HepG2 (cell line): ENCODE results near the gene DOK4. TPM values are rescaled to one million over a fixed set of nuclear protein-coding genes. Genes with fewer than 3 reads are reported as not detected.

Experiments used
- ATAC-seq: fragments of 200-7000 bp; cut with Tn5 transposase; 3 replicates; pipeline ENCODE4 v1.9.1; 2020; ENCODE audit warnings: mild to moderate bottlenecking, moderate library complexity
- BruUV-seq: library from RNA; stranded (reverse); fragments of 400-500 nt; replicated peaks from 2 replicates; lab custom pipeline; 2021; lab: Mats Ljungman, UMichigan
- CTCF ChIA-PET: fragments of 300-600 bp; formaldehyde crosslinking; extraction: SDS; loops from one replicate; lab custom pipeline; 2021; ENCODE audit warnings: low total read pairs, inconsistent platforms, low intra/inter-chr PET ratio; lab: Yijun Ruan, JAX
- POLR2A ChIA-PET: fragments of 350-600 bp; sonication (Branson Sonifier 250); formaldehyde crosslinking; loops from one replicate; lab custom pipeline; 2020; ENCODE audit warnings: antibody characterized with exemption, inconsistent platforms; lab: Yijun Ruan, JAX
- DNase-seq: peaks from one replicate; pipeline ENCODE4 v3.0.0-alpha.2; 2015; ENCODE audit warnings: low spot score
- FAIRE-seq: peaks from 3 replicates; lab custom pipeline; 2011; peaks lifted over from hg19 to GRCh38; lab: Jason Lieb, UNC
- H2AFZ ChIP-seq: one replicate; pipeline ENCODE4 v1.6.1; 2011; ENCODE audit warnings: low read length, inconsistent platforms
- H3K27ac ChIP-seq: fragments of 300-600 bp; 3 replicates; pipeline ENCODE4 v1.8.0; 2011; ENCODE audit warnings: mixed run types, mild to moderate bottlenecking, mixed read lengths, low read length, inconsistent platforms; ENCODE audit not compliant: insufficient read depth; ENCODE audit errors: extremely low read length
- H3K27me3 ChIP-seq, 2 experiments: fragments of 200-600 bp in 1 of 2; 2 replicates in 1 of 2; 3 replicates in 1 of 2; pipeline versions ENCODE4 v1.6.0 to v1.8.0; 2011; ENCODE audit warnings: low read length in 2 of 2, mild to moderate bottlenecking in 2 of 2, moderate library complexity in 2 of 2, inconsistent platforms in 1 of 2; ENCODE audit not compliant: insufficient read depth in 2 of 2, control insufficient read depth in 1 of 2
- H3K36me3 ChIP-seq, 2 experiments: fragments of 200-600 bp in 1 of 2; replicated peaks in 1 of 2; 2 replicates in 1 of 2; 3 replicates in 1 of 2; pipeline versions ENCODE4 v1.5.1 to v1.8.0; 2011; ENCODE audit warnings: low read length in 2 of 2, inconsistent platforms in 1 of 2; ENCODE audit not compliant: insufficient read depth in 2 of 2, control insufficient read depth in 1 of 2
- H3K4me1 ChIP-seq: 2 replicates; pipeline ENCODE4 v1.5.1; 2012; ENCODE audit warnings: low read length, inconsistent platforms; ENCODE audit not compliant: insufficient read depth
- H3K4me2 ChIP-seq: 2 replicates; pipeline ENCODE4 v1.6.0; 2011; ENCODE audit warnings: low read depth, low read length, inconsistent platforms
- H3K4me3 ChIP-seq, 3 experiments: fragments of 200-600 bp in 1 of 3; sonication (generic), shearing (Covaris generic) in 1 of 3; replicated peaks in 1 of 3; 2 replicates each; pipeline ENCODE4 v1.5.1; 2011 to 2016; ENCODE audit warnings: low read length in 3 of 3, inconsistent platforms in 2 of 3, low read depth in 2 of 3, mild to moderate bottlenecking in 2 of 3, control low read depth in 1 of 3, mixed read lengths in 1 of 3; ENCODE audit not compliant: insufficient read depth in 1 of 3
- H3K79me2 ChIP-seq: one replicate; pipeline ENCODE4 v1.6.1; 2011; ENCODE audit warnings: low read length, inconsistent platforms; ENCODE audit not compliant: insufficient read depth
- H3K9ac ChIP-seq: 2 replicates; pipeline ENCODE4 v1.6.0; 2011; ENCODE audit warnings: mild to moderate bottlenecking, low read depth, low read length, inconsistent platforms; ENCODE audit not compliant: insufficient read depth
- H3K9me3 ChIP-seq: 2 replicates; pipeline ENCODE4 v1.5.1; 2012; ENCODE audit warnings: mild to moderate bottlenecking, low read length
- H4K20me1 ChIP-seq: 2 replicates; pipeline ENCODE4 v1.6.0; 2011; ENCODE audit warnings: inconsistent platforms, mild to moderate bottlenecking, low read length, moderate library complexity; ENCODE audit not compliant: insufficient read depth
- AFF4 ChIP-seq: sonication (generic); formaldehyde crosslinking; IDR thresholded peaks from 2 replicates; pipeline ENCODE4 v1.4.0; 2020; ENCODE audit warnings: missing genetic modification reagents
- CTCF ChIP-seq: sonication (generic); formaldehyde crosslinking; IDR thresholded peaks from 2 replicates; pipeline ENCODE4 v1.5.0; 2020; ENCODE audit warnings: mild to moderate bottlenecking, missing genetic modification reagents, moderate library complexity
- FOSL2 ChIP-seq: sonication (generic); formaldehyde crosslinking; IDR thresholded peaks from 2 replicates; pipeline ENCODE4 v1.4.0; 2020; ENCODE audit warnings: missing genetic modification reagents
- NR2F1 ChIP-seq, 2 experiments: fragments of 450-650 bp in 1 of 2; formaldehyde crosslinking in 1 of 2; IDR thresholded peaks; 2 replicates each; pipeline versions ENCODE4 v1.5.0 to v1.6.1; 2016 to 2020; ENCODE audit warnings: mild to moderate bottlenecking in 1 of 2, missing compliant biosample characterization in 1 of 2, missing genetic modification reagents in 1 of 2, moderate library complexity in 1 of 2
- SIX1 ChIP-seq: sonication (generic); formaldehyde crosslinking; IDR thresholded peaks from 2 replicates; pipeline ENCODE4 v1.4.0; 2020; ENCODE audit warnings: missing genetic modification reagents, borderline replicate concordance
- SRSF9 ChIP-seq: fragments of 200-400 bp; formaldehyde crosslinking; IDR thresholded peaks from 2 replicates; pipeline ENCODE4 v1.6.1; 2018; ENCODE audit warnings: borderline replicate concordance, mild to moderate bottlenecking, low read depth, low read length; ENCODE audit not compliant: insufficient read depth, poor library complexity, severe bottlenecking
- STAG1 ChIP-seq: sonication (generic); formaldehyde crosslinking; IDR thresholded peaks from 2 replicates; pipeline ENCODE4 v1.4.0; 2020; ENCODE audit warnings: missing genetic modification reagents
- ZBTB46 ChIP-seq: sonication (generic); formaldehyde crosslinking; IDR thresholded peaks from 2 replicates; pipeline ENCODE4 v1.4.0; 2020; ENCODE audit warnings: mild to moderate bottlenecking, missing genetic modification reagents, borderline replicate concordance
- in situ Hi-C: cut with HindIII; loops from 2 replicates; pipeline ENCODE4 v1.10.0; 2017; ENCODE audit warnings: low pct_unique_long_range_greater_than_20kb; ENCODE audit not compliant: extremely low pct_ligation_motif_present
- intact Hi-C: fragments of 100-400 bp; cut with micrococcal nuclease; formaldehyde crosslinking; loops from one replicate; pipeline ENCODE4 v1.10.0; 2022; ENCODE audit not compliant: unreplicated experiment
- polyA plus RNA-seq, 8 experiments: library from polyadenylated mRNA; depleted of rRNA in 3 of 8; stranded (reverse) in 7 of 8; unstranded in 1 of 8; fragments of >200 nt; fragmentation: Illumina TruSeq in 4 of 8; extraction: Trizol in 4 of 8; gene quantifications; 2 replicates each; pipeline versions ENCODE4 v1.2.1 to v1.2.3, GENCODE V29; 2011 to 2016; ENCODE audit warnings: low read depth in 4 of 8, missing spikeins in 1 of 8, mixed read lengths in 1 of 8; ENCODE audit not compliant: insufficient read depth in 1 of 8
- total RNA-seq, 5 experiments: library from RNA; depleted of rRNA; stranded (reverse); fragments of >200 nt; fragmentation: Illumina TruSeq; extraction: Trizol; gene quantifications; 2 replicates each; pipeline ENCODE4 v1.2.3, GENCODE V29; 2016; ENCODE audit warnings: low read depth in 1 of 5

DOK4 gene
- total and polyA plus RNA-seq, 2 of the 13 experiments (the other 11 are each of a cell fraction or from before 2014, with no cell fraction given) = 52.7 to 70.0 TPM

- TF ChIP-seq AFF4 (no peak), NR2F1 (CRISPR knock-in tag; IDR thresholded peaks at IDR 0.05) (no peak), ZBTB46 (CRISPR knock-in tag) (no peak)
Measured at GRCh38 chr16:57430955-57431354, 55.3 kb downstream of the DOK4 start (continued).

DNA sequence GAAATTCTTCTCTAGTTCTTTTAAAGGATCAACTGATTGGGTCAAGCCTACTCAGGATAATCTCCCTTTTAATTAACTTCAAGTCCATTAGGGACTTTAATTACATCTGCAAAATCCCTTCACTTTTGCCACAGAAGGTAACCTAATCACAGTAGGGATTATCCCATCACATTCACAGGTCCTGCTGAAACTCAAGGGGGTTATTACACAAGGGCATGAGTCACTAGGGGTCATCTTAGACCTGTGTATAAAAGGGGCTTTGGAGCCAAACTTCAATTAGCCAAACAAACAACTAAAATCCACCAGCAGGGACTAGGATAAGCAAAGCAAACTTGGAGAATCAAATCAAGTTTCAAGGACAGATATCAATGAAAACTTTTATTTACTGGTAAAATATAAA, 58.5 kb downstream of the DOK4 start:
- Histone ChIP-seq H3K4me2 (no peak overlapping the region), H3K4me3 (no peak overlapping the region), H3K9me3 (no peaks in the 10 kb centered on the region), H3K4me1 (peaks cover 10% of the 10 kb centered on the region), H4K20me1 (no peaks in the 10 kb centered on the region)
- no peak for DNase-seq
- CTCF ChIA-PET = no interaction called here
- BruUV-seq = no TSS peak
- in situ Hi-C loops = no loop called here
- peak; percentile 63 for TF ChIP-seq FOSL2
- TF ChIP-seq SIX1 (CRISPR knock-in tag) = no peak
- TF ChIP-seq SRSF9 = no peak
- TF ChIP-seq STAG1 (CRISPR knock-in tag) = 0 out of 2 replicates have a peak, but pooled peaks have one; percentile 18
- TF ChIP-seq CTCF (CRISPR knock-in tag) = peak; percentile 30
- TF ChIP-seq, all 625 proteins: peak for 3
- no peaks in the 10 kb centered on the region for H3K79me2 ChIP-seq
- no peak overlapping the region for H3K27ac ChIP-seq
- peaks cover 19 to 52% of the 10 kb centered on the region in 2 experiments for H3K36me3 ChIP-seq
- H3K27me3 ChIP-seq = no peaks in the 10 kb centered on the region
- ATAC-seq (no peak), FAIRE-seq (no peak)
- no peak overlapping the region for H3K9ac ChIP-seq
- intact Hi-C loops = no loop called here
- no peak overlapping the region for H2AFZ ChIP-seq
- POLR2A ChIA-PET = no interaction called here
